H1 (cell line): ENCODE measurements around the gene MRPL20. TPM values are rescaled to one million over a fixed set of nuclear protein-coding genes. Genes with fewer than 3 reads are reported as not detected.
"Not testable (repeated sequence)": the region's sequence is repeated elsewhere in the genome, so short reads cannot be mapped to it uniquely, and the experiment has no call there.

Experiments
- CTCF ChIA-PET: fragments of 300-600 bp; sonication (Branson Sonifier 250); formaldehyde crosslinking; loops from one replicate; lab custom pipeline; 2021; ENCODE audit not compliant: partially characterized antibody; lab: Charles Lee
- POLR2A ChIA-PET: fragments of 300-600 bp; sonication (Branson Sonifier 250); formaldehyde crosslinking; loops from one replicate; lab custom pipeline; 2021; ENCODE audit warnings: inconsistent platforms; ENCODE audit not compliant: partially characterized antibody; lab: Charles Lee
- DNase-seq, 2 experiments: peaks; one replicate each; pipeline versions ENCODE4 v3.0.0 to v3.0.0-alpha.2; 2010 to 2022; ENCODE audit warnings: low spot score in 2 of 2, low read depth in 1 of 2, mixed read lengths in 1 of 2
- FAIRE-seq: peaks from 2 replicates; lab custom pipeline; 2011; peaks lifted over from hg19 to GRCh38; lab: Jason Lieb, UNC
- H2AFZ ChIP-seq: 2 replicates; pipeline ENCODE4 v1.8.1; 2012; ENCODE audit warnings: low read length, inconsistent platforms
- H2AK5ac ChIP-seq: 2 replicates; pipeline ENCODE4 v1.6.1; 2013; ENCODE audit warnings: low read depth, low read length
- H2BK120ac ChIP-seq: replicated peaks from 2 replicates; pipeline ENCODE3; 2013; ENCODE audit warnings: low read depth, low read length, inconsistent platforms
- H2BK12ac ChIP-seq: 2 replicates; pipeline ENCODE4 v1.6.1; 2013; ENCODE audit warnings: low read depth, low read length
- H2BK15ac ChIP-seq: 2 replicates; pipeline ENCODE4 v1.6.1; 2013; ENCODE audit warnings: low read length
- H2BK20ac ChIP-seq: 2 replicates; pipeline ENCODE4 v1.6.1; 2013; ENCODE audit warnings: low read length
- H2BK5ac ChIP-seq: 2 replicates; pipeline ENCODE4 v1.6.1; 2013; ENCODE audit warnings: low read depth, low read length
- H3K14ac ChIP-seq: 2 replicates; pipeline ENCODE4 v1.6.1; 2013; ENCODE audit warnings: inconsistent platforms; ENCODE audit not compliant: insufficient read length
- H3K18ac ChIP-seq: 2 replicates; pipeline ENCODE4 v1.6.1; 2013; ENCODE audit warnings: low read length; ENCODE audit errors: extremely low read depth
- H3K23ac ChIP-seq: 2 replicates; pipeline ENCODE4 v1.6.1; 2013; ENCODE audit warnings: inconsistent platforms; ENCODE audit not compliant: insufficient read length
- H3K23me2 ChIP-seq: 2 replicates; pipeline ENCODE4 v1.6.1; 2013; ENCODE audit warnings: low read depth, low read length
- H3K27ac ChIP-seq: 2 replicates; pipeline ENCODE4 v1.6.1; 2011; ENCODE audit warnings: low read depth, low read length, inconsistent platforms
- H3K27me3 ChIP-seq, 4 experiments: replicated peaks in 1 of 4; 1 replicate in 1 of 4; 2 replicates in 3 of 4; pipeline versions ENCODE4 v1.6.1 to v1.8.1; 2011 to 2013; ENCODE audit warnings: low read length in 3 of 4, mild to moderate bottlenecking in 3 of 4, inconsistent platforms in 2 of 4, mixed read lengths in 2 of 4, moderate library complexity in 1 of 4; ENCODE audit not compliant: control insufficient read depth in 3 of 4, insufficient read depth in 3 of 4; ENCODE audit errors: extremely low read depth in 1 of 4
- H3K36me3 ChIP-seq, 4 experiments: 2 replicates each; pipeline versions ENCODE4 v1.6.1 to v1.8.1; 2011 to 2013; ENCODE audit warnings: mild to moderate bottlenecking in 4 of 4, low read length in 3 of 4, moderate library complexity in 2 of 4, control low read depth in 1 of 4, inconsistent platforms in 1 of 4; ENCODE audit not compliant: insufficient read depth in 4 of 4, control insufficient read depth in 2 of 4
- H3K4ac ChIP-seq: replicated peaks from 2 replicates; pipeline ENCODE3; 2013; ENCODE audit warnings: low read length, low read depth, mixed read lengths, inconsistent platforms; ENCODE audit not compliant: insufficient read length
- H3K4me1 ChIP-seq, 4 experiments: replicated peaks in 1 of 4; 1 replicate in 1 of 4; 2 replicates in 3 of 4; pipeline versions ENCODE4 v1.6.1 to v1.8.1; 2011 to 2013; ENCODE audit warnings: low read length in 3 of 4, inconsistent platforms in 2 of 4, mixed read lengths in 1 of 4; ENCODE audit not compliant: insufficient read depth in 4 of 4, control insufficient read depth in 3 of 4
- H3K4me2 ChIP-seq, 2 experiments: 2 replicates each; pipeline versions ENCODE4 v1.6.1 to v1.8.1; 2011 to 2013; ENCODE audit warnings: low read depth in 2 of 2, low read length in 2 of 2, control low read depth in 1 of 2, inconsistent platforms in 1 of 2, mild to moderate bottlenecking in 1 of 2; ENCODE audit not compliant: insufficient read depth in 1 of 2
- H3K4me3 ChIP-seq, 4 experiments: fragments of 200-600, 300-600 bp in 1 of 4; sonication (generic), shearing (Covaris generic), sonication (Bioruptor Twin) in 1 of 4; 2 replicates each; pipeline versions ENCODE4 v1.5.1 to v1.8.1; 2011 to 2016; ENCODE audit warnings: low read length in 4 of 4, low read depth in 3 of 4, control low read depth in 2 of 4, inconsistent platforms in 2 of 4, mild to moderate bottlenecking in 2 of 4, mixed read lengths in 1 of 4, moderate library complexity in 1 of 4; ENCODE audit not compliant: insufficient read depth in 2 of 4; ENCODE audit errors: extremely low read depth in 1 of 4
- H3K56ac ChIP-seq: replicated peaks from 2 replicates; pipeline ENCODE3; 2013; ENCODE audit warnings: low read depth, mild to moderate bottlenecking, mixed read lengths, low read length, inconsistent platforms; ENCODE audit not compliant: insufficient read length
- H3K79me1 ChIP-seq: 2 replicates; pipeline ENCODE4 v1.6.1; 2013; ENCODE audit warnings: low read depth, low read length, control low read depth
- H3K79me2 ChIP-seq, 2 experiments: 2 replicates each; pipeline versions ENCODE4 v1.6.1 to v1.8.1; 2012 to 2013; ENCODE audit warnings: low read length in 2 of 2, mild to moderate bottlenecking in 2 of 2, inconsistent platforms in 1 of 2; ENCODE audit not compliant: insufficient read depth in 2 of 2, control insufficient read depth in 1 of 2
- H3K9ac ChIP-seq, 4 experiments: replicated peaks in 1 of 4; 1 replicate in 1 of 4; 2 replicates in 3 of 4; pipeline versions ENCODE4 v1.6.1 to v1.8.1; 2011 to 2013; ENCODE audit warnings: low read depth in 3 of 4, low read length in 3 of 4, control low read depth in 2 of 4, mild to moderate bottlenecking in 2 of 4, moderate library complexity in 2 of 4, inconsistent platforms in 1 of 4; ENCODE audit errors: extremely low read depth in 1 of 4
- H3K9me3 ChIP-seq, 2 experiments: 2 replicates each; pipeline versions ENCODE4 v1.6.1 to v1.8.1; 2012 to 2013; ENCODE audit warnings: mild to moderate bottlenecking in 2 of 2, moderate library complexity in 2 of 2, control low read depth in 1 of 2, inconsistent platforms in 1 of 2, low read depth in 1 of 2, low read length in 1 of 2, mixed read lengths in 1 of 2; ENCODE audit not compliant: insufficient read depth in 2 of 2
- H4K20me1 ChIP-seq, 2 experiments: replicated peaks in 1 of 2; 2 replicates each; pipeline versions ENCODE3 to v1.8.1; 2011 to 2013; ENCODE audit warnings: inconsistent platforms in 2 of 2, low read length in 2 of 2, mild to moderate bottlenecking in 1 of 2; ENCODE audit not compliant: insufficient read depth in 2 of 2, control insufficient read depth in 1 of 2
- H4K5ac ChIP-seq: 2 replicates; pipeline ENCODE4 v1.6.1; 2013; ENCODE audit warnings: low read length, low read depth, mixed read lengths, inconsistent platforms; ENCODE audit not compliant: insufficient read length
- H4K8ac ChIP-seq: 2 replicates; pipeline ENCODE4 v1.8.0; 2013; ENCODE audit warnings: mild to moderate bottlenecking, moderate library complexity, low read length, inconsistent platforms; ENCODE audit not compliant: insufficient read depth; ENCODE audit errors: extremely low read depth
- H4K91ac ChIP-seq: replicated peaks from 2 replicates; pipeline ENCODE3; 2013; ENCODE audit warnings: low read length, mixed read lengths, inconsistent platforms; ENCODE audit not compliant: insufficient read length
- whole genome bisulfite sequencing, 2 experiments: shearing (Covaris generic) in 1 of 2; methylation state at CpG; one replicate each; pipeline versions ENCODE4 v1.1.6 to v1.1.7; 2013 to 2015; ENCODE audit warnings: low lambda C conversion rate in 2 of 2, mixed read lengths in 2 of 2, inconsistent platforms in 1 of 2, low coverage in 1 of 2, missing lambda C conversion rate in 1 of 2; ENCODE audit not compliant: insufficient replicate concordance in 2 of 2, insufficient coverage in 1 of 2, insufficient read length in 1 of 2; ENCODE audit errors: extremely low coverage in 1 of 2, missing lambda C conversion rate in 1 of 2; 5-methylcytosine and 5-hydroxymethylcytosine counted together
- polyA plus RNA-seq, 7 experiments: library from polyadenylated mRNA; depleted of rRNA in 3 of 7; stranded (reverse) in 5 of 7; unstranded in 2 of 7; fragments of >200 nt in 5 of 7; fragments of 200-250 nt in 2 of 7; gene quantifications; 1 replicate in 5 of 7; 2 replicates in 1 of 7; 4 replicates in 1 of 7; pipeline versions ENCODE4 v1.2.1 to v1.2.3, GENCODE V29; 2011 to 2013; ENCODE audit warnings: missing spikeins in 2 of 7, mixed read lengths in 2 of 7
- total RNA-seq: library from RNA; stranded (reverse); fragmentation: NEBNext Ultra II Directional; extraction: Animal tissue kit (Norgen Biotek cat#: 25700); gene quantifications from 2 replicates; pipeline ENCODE4 v1.2.1, GENCODE V29; 2021

MRPL20 gene
- total and polyA plus RNA-seq, 2 of the 8 experiments (the other 6 are each of a cell fraction or from before 2014, with no cell fraction given), result 126 to 151 TPM

DNA sequence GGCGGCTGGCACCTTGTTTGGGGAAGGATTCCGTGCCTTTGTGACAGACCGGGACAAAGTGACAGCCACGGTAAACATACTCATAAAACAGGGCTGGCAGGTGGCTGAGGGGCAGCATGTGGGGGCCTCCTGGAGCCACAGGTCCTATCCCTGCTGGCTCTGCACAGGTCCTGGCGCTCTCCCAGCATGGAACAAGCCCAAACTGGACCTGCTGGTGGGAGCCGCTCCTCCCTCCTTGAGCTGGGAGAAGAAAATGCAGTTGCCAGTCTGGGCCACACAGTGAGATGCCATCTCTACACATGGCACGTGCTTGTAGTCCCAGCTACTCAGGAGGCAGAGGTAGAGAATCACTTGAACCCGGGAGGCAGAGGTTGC, 45.3 kb upstream of the MRPL20 start:
- H3K56ac ChIP-seq, H2BK120ac ChIP-seq, H3K23me2 ChIP-seq, H4K20me1 ChIP-seq, H2AFZ ChIP-seq, H3K9me3 ChIP-seq, H4K5ac ChIP-seq, H3K4ac ChIP-seq, H2BK5ac ChIP-seq, H3K4me1 ChIP-seq, H4K91ac ChIP-seq, H3K9ac ChIP-seq, DNase-seq, H2AK5ac ChIP-seq, H3K23ac ChIP-seq, H2BK12ac ChIP-seq, H2BK15ac ChIP-seq, FAIRE-seq, H3K36me3 ChIP-seq, H2BK20ac ChIP-seq, H3K18ac ChIP-seq, H3K79me2 ChIP-seq, H3K14ac ChIP-seq, H3K27ac ChIP-seq, H3K27me3 ChIP-seq, H3K79me1 ChIP-seq, H3K4me3 ChIP-seq, H3K4me2 ChIP-seq: not testable (repeated sequence)
- H4K8ac ChIP-seq, result peak overlapping the region; percentile 18; the same call in 1 of the 2 replicates
- CTCF ChIA-PET, result interaction anchor here (0.8 to 2.2 kb wide), 3 partner anchors 10 to 47 kb away, joined by 3 to 5 read pairs (median 5); no protein-coding TSS in a partner anchor
- WGBS, 2 experiments, result 89% methylated on average over 6 of the region's 8 CpGs; no CpG with 5 or more reads in 1 of the 2 experiments
- POLR2A ChIA-PET, result interaction anchor here (0.8 to 2.1 kb wide), 5 partner anchors 9 to 50 kb away, joined by 3 to 5 read pairs (median 3); no protein-coding TSS in a partner anchor
